NCI-H2227 (cell line): ENCODE results near the gene USP13.

Experiments
- DNase-seq: peaks from one replicate; lab custom pipeline; 2025; ENCODE audit not compliant: unreplicated experiment; lab: John Stamatoyannopoulos, UW

The USP13 gene

DNA sequence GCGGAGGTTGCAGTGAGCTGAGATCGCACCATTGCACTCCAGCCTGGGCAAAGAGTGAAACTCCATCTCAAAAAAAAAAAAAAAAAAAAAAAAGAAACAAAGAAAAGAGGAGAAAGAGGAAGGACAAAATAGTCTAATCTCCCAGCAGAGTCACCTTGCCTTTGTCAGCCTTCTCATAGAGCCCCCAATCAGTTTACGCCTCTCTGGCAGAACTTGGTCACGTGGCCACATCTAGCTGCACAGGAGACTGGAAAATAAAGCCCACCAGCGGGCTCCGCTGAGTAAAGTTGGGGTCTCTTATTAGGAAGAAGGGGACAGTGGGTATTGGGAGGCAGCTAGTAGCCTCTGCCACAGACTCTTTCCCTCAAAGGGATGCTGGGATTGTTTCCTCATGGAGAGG, 41.9 kb downstream of the USP13 start:
- DNase-seq, result no peak

DNA sequence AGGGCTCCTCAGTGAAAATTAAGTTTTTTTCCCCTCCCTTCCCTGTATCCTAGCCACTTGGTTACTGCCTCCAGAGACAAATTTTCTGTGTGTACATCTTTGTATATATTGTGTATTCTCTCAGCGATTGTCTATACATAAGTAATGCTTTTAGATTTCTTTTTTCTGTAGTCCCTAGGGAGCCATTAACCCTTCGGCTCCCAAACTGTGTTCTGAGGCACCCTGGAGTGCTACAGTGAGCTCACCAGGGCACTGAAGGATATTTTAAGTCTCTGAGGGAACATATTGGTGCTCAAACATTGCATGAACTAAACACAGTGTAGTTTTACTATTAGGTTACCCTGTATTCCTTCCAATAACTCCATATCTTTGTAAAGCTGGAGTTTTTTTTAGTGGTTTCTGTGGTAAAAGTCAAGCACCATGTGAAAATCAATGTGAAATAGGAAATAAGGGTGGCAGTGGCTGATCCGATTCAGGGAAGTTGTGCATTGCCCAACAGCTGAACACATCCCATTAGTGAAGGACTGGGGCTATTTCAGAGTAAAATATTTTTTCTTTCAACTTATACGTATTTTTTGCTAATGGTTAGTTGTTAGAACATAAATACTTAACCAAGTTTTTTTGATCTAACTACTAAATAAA, 43.0 kb downstream of the USP13 start:
- DNase-seq, result no peak

DNA sequence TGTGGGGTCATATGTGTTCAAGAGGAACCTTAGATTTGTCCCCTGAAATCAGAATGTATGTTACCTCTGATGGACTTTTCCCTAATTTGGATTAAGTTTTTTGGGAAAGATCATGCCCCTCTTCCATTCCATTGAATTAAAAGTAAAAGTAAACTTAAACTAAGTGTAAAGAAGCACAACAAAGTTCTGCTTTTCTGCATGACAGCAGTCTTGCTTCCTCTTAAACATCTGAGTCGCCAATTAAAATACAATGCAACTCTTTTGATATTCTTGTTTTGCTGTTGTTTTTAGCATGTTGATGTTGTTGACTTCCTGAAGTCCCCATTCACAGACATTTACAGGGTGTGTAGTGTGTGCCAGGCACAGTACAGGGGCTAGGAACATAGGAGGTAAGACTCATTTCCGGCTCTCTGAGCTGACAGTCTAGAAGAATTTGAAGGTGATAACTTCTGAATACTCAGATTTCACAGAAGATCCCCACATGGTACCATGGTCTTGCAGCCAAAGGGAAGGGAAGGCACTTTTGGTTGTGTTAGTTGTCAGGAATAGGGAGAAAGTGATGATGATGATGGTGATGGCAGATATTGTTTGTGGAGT, 45.0 kb downstream of the USP13 start:
- DNase-seq, result no peak

DNA sequence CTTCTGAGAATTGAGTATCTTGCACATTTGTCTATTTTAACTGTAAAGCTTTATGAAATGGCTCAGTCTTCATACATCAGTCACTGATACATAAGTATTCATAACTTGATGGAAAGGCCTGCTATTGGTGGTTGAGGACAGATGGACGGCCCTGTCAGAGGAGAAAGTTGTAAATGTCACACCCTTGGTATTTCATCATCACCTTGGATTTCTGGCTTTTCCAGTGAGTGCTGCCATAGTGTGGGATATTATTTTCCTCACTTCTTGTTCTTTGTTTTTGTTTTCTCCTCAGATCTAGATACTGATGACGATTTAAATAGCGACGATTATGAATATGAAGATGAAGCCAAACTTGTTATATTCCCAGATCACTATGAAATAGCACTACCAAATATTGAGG, 47.9 kb downstream of the USP13 start:
- DNase-seq, result no peak

DNA sequence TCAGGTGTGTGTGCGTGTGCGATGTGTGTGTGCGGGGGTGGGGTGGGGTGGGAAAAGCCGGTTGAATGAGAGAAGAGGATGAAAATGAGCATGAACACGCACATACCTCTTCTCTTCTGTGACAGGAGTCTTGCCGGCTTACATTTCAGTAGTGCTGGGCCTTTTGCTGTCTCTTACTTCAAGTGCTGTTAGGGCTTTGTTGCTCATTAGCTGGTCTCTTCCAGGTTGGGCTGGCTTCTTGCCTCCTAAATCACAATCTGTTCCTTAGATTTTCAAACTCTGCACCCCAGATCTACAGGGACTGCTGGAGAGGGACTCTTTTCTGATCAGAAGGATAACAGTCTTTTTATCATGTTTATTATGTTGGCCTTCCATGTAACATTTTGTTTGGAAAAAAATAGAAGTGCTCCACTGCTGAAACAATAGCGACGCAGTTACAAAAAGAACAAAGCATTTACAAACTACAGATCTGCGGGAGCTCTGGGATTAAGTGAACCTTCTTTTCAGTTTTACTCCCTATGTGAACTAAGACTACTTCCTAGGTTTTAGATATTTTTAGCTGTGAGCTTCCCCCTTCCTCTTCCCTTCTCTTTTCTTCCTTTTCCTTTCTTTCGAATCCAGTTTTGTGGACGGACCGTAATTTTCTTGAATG, 48.5 kb downstream of the USP13 start:
- no peak for DNase-seq

DNA sequence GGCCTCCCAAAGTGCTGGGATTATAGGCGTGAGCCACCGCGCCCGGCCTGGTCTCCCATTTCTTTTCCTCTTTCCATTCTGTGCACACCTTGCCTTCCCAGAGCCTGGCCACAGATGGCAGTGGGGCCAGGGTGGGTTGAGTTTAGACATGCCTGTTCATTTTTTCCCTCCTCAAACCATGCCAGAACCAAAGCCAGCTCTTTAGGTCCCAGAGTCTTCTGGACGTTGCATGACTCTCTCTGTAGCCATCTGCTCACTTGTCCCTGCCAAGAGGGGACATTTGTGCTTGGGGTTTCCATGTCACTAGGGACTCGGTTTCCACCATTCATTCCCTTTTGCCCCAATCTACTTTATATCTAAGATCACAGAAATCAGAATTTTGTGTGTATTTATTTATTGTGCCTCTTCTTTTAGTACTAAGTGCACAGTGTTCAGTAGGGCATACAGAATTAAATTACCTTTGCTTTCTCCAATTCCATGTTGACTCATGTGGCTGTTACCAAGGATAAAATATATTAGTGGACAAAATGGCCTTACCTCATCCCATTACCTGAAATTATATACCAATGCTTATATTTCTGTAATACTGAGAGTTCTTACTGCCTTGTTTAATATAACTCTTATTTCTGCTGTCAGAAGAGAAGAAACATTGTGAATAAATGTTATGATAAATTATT, 49.6 kb downstream of the USP13 start:
- no peak for DNase-seq

DNA sequence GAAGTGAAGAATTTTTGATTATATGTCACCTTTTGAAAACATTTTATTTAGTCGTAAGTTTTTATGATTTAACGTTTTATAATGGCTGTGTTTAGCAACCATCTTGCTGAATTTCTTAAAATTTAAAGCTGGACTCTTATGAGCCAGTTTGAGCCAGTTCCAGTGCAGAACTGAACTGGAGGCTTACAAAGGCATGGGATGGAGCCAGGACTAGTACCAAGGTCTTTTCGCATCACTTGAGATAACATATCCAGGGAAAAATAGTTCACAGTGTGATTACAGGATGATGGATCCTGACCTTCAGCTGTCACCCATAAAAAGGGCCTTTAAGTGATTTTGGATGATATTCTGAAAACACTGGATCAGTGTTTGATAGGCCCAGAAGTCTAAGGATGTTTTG, 51.0 kb downstream of the USP13 start:
- DNase-seq, result no peak

DNA sequence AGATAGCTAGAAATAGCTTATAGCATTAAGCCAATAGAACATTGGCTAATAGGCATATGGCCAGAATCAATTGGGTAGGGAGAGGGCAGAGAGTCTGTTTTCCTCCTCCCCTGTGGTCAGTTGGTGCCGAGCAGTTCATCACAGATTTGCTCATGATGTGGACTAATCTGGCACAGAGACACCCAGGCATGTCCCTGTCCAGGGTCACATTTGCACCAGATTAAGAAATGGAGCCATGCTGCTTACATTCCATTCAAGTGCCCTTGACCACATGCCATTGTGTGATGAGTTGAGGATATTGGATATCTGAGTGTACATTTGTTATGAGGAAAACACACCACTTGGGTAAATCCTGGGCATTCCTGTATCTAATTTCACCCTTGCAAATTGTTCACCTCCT, 53.4 kb downstream of the USP13 start:
- DNase-seq, result no peak

DNA sequence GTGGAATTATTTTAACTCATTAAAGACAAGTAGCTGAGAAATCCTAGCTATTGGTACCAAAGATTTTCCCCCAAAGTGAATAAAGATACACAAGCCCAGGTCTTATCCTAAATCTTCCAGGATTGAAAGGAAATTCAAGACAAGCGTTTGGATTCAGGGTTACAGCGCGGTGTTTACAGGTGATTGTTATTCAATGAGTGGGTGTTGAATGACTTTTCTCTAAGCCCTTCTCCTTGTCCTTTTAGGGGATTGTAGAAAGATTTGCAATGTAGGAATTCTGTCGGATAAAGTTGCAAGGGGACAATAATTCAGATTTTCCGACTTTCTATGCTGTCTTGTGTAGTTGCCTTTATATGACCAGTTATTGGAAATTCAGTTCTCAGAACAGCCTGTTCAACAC, 57.2 kb downstream of the USP13 start:
- DNase-seq, result no peak

DNA sequence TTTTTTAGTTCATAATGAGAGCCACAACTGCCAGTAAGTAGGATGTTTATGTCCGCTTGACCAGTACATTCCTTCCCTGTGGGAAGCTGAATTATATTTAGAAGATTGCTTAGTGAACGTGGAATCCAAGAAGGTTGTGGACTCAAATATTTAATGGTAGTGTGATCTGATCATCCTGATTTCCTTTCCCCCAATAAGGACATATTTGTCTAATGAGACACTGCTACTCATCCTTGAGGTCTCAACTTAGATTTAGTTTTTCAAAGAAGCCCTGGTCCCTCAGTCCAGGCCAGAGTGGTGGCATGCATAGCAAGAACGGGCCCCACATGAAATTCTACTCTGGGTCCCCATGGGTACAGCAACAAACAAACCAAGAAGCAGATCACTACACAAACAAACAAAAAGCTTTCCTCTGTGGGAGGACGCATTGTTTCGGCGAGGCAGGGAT, 60.8 kb downstream of the USP13 start:
- no peak for DNase-seq

DNA sequence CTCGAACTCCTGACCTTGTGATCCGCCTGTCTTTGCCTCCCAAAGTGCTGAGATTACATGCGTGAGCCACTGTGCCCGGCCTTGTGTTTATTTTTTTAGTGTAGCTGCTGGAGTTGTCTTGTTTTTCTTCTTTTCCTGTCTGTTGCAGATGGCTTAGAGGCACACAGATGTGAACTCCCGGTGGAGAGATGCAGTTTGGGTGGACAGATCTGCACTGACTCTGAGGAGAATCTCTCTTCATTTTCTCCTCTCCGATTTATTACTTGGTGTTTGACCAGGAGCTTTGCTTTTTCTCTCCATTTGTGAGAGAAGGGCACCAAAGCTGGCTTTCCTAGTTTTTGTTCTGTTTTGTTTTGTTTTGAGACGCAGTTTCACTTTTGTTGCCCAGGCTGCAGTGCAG, 62.7 kb downstream of the USP13 start:
- DNase-seq, result no peak

DNA sequence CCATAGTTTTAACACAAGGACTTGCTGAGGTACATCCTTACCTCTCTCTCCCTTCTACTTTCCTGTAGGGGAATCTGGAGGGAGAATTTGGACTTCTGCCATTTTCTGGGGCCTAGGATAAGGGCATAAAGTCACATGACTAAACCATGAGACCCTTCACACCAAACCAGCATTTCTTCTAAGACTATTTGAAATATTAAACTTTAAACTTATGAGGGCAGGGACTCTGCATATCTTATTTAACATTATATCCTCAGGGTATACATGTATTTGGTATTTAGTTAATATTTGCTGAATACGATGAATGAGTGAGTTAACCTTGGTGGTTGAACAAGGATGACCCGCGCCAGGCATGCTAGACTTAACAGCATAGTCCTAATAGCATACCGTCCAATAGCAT, 63.4 kb downstream of the USP13 start:
- DNase-seq, result no peak

DNA sequence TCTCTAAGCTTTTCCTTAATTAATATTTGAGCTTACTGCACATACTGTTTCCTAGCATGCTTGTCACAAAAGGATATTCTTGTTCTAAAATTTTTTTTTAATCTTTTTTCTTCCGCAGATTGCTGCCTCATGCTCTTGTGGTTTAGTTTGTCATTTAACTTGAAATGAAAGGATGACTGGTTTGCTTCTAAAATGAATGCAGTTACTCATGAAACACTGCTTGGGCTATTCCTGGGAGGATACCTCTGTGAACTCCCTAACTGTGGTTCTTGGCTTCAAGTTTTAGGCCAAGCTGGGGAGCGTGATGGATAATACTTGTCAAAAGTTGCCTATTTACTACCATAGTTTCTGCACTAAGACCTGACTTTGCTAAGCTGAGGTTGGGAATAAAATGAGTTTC, 64.0 kb downstream of the USP13 start:
- no peak for DNase-seq

DNA sequence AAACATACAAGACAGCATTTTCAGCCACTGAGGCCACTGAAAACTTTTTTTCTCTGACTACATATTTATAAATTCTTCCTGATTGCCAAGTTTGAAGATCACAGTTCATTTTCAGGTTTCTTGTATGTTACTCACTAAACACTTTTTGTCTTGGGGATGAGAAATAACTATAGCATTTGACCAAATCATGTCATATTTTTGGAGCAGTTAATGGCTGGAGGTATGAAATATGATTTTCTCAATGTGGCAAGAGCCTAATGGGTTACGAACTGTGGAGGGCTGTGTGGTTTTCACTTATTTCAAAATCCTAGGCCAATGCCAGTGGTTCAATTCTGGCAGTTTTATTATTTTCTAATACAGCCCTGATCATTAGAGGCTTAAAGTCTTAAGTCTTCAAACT, 64.4 kb downstream of the USP13 start:
- no peak for DNase-seq

DNA sequence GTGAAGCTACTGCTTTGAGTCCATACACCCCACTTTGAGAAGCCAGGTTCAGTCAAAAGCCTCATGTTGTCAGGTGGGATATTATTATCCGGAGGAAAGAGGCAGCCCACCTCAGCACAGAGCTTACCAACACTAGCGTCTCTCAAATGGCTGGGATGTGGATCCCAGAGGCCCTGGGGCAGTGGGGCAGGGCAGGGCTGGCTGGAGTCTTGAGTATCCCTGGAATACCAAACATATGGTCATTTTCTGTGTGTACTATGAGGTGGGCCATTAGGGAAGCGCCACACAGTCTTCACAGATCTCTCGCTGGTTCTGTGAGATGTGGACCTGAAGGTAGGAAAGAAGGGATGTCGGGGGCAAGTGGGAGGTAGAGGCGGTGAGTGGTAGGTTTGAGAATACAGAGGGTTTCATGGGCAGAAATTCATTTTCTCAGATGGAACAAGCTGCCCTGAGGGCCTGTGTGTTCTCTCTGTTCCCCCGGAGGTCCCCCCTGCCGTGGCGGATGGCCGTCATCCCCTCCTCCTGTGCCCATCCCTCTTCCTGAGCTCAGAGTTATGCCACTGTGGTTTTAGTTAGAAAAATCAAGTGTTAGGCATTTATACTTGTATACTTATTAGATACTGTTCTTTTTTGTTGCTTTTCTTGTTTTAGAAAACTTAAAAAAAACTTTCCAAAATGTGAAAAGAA, 66.4 kb downstream of the USP13 start:
- DNase-seq, result peak; percentile 25

DNA sequence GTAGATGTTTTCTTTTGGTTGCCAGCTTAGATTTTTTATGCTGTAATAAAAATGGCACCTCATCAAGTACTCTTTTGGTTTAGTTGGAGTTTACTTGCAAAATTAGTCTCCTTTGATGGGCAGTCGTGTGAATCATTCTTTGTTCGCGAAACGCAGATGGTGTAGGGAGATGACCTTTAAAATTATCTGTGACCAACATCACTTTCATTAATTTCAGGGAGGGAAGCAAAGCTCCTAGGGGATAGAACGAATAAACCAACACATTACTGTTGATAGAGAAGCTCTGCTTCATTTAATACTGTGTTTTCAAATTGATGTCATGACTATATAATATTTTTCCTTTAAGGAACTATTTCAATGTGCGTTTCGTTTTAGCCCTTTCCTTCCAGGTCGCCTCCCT, 67.4 kb downstream of the USP13 start:
- peak; percentile 80 for DNase-seq

DNA sequence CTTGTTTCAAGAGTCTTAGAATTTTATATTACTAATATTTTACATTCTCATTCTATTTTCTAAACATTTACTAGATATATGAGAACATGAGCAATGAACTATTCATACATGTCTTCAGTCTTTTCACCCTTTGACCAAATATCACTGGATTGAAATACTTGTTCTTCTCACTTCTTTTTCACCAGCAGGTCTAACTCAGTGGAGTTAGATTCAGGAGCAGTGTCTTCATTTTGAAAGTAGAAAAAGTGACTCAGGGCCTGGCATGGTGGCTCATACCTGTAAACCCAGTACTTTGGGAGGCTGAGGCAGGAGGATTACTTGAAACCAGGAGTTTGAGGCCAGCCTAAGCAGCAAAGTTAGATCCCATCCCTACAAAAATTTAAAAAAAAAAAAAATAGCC, 70.8 kb downstream of the USP13 start:
- DNase-seq, result no peak

DNA sequence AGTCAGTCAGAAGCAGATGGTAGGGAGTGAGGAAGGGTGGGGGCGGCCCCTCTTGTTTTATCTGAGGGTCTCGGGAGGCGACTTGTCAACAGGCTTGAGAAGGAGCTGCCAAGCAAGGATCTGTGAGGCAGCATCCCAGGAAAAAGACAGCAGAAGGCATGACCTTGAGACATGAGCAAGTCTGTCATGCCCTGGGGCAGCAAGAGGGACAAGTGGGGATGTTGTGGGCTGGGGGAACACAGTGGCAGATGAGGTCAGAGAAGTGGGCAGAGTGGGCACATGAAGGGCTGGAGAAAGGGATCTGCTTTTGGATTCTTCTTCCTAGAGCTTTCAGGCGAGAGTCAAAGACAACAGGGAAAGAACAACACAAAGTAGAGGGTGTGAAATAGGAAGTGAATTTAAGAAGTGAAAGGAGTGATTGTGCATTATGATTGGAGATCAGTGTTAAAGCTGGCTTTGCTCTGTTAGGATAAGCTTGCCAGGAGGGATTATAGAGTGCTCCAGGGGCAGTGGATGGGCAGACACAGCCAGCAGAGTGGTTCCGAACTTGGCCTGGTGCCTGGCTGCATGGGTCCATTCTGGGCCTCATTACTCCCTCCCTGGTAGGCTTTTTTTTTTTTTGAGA, 73.3 kb downstream of the USP13 start:
- DNase-seq, result no peak

DNA sequence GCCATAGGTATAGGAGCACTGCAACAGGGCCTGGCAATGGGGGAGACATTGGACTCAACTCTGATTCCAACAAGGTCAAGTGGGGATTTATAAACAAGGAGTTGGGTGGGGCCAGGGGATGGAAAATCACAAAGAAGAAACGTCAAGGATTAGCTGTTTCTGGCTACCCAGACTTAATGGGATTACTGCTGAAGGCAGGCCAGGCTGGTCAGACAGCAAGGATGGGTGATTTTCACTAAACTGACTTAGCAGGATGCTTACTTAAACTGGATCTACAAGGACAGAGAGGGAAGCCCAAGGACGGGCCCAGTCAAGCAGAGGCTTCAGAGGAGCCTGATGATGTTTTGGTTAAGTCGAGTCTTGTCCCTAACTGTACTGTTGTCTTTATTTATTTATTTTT, 76.2 kb downstream of the USP13 start:
- DNase-seq, result no peak

DNA sequence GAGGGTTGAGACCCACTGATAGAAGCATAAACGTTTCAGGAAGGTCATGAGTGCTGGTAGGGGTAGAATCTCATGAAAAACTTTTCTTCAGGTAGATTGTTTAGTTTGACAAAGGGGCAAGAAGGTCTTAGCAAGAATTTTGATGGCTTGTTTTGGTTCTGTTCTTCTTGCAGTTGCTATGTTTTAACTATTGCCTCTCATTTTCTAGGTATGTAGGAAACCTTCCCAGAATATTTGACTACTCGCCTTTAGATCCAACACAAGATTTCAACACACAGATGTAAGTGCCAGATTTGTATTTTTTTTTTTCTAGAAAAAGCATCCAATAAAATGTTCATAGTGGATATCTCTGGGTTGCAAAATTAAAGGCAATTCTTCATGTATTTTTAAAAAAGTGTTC, 77.1 kb downstream of the USP13 start:
- DNase-seq, result no peak

DNA sequence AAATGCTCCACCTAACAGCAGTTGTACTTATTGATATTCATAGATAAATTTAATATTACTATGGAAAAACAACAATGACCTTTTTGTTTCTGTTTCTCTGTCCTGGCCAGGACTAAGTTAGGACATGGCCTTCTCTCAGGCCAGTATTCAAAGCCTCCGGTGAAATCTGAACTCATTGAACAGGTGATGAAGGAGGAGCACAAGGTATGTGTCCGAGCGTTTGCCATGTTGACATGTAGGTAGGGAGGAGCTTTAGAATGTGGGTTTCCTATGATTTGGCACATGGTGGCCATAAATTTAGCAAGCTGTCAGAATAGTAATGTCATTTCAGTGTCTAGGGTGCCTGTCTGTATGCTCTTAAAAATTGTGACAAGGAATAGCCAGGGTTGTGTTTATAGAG, 77.7 kb downstream of the USP13 start:
- no peak for DNase-seq
